Measurements from ENCODE around the gene FKBP8. TPM values are rescaled to one million over a fixed set of nuclear protein-coding genes. Genes with fewer than 3 reads are reported as not detected.

The FKBP8 gene
- total RNA-seq, 1 experiment from 2014 or later: 261 TPM

DNA sequence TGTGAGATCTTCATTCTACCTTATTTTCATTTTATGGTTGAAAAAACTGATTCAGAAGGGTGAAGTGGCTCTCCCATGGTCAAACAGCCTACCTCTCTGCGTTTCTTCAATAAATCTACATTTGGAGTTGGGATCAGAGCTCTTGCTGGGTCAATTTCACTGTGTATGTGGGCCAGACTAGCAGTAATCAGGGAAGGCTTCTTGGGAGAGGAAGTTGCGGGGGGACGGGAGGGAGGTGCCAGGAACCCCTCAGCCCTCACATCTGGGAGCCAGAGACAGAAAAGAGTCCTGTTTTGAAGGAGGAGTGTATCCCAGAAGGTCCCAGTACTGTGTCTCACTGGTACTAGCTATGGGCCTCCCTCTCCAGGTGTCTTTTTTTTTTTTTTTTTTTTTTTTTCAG lies 15.2 kb upstream of the FKBP8 start:
- TF ChIP-seq EZH2 (IDR thresholded peaks at IDR 0.05) (no peak), POLR2AphosphoS5 (IDR thresholded peaks at IDR 0.05; ENCODE audit: low read depth, low read length) (no peak), ELF1 (IDR thresholded peaks at IDR 0.05; ENCODE audit: borderline replicate concordance, low read depth) (no peak), SRF (IDR thresholded peaks at IDR 0.05; ENCODE audit: low read depth) (no peak)
- TF ChIP-seq, protein P1, sequence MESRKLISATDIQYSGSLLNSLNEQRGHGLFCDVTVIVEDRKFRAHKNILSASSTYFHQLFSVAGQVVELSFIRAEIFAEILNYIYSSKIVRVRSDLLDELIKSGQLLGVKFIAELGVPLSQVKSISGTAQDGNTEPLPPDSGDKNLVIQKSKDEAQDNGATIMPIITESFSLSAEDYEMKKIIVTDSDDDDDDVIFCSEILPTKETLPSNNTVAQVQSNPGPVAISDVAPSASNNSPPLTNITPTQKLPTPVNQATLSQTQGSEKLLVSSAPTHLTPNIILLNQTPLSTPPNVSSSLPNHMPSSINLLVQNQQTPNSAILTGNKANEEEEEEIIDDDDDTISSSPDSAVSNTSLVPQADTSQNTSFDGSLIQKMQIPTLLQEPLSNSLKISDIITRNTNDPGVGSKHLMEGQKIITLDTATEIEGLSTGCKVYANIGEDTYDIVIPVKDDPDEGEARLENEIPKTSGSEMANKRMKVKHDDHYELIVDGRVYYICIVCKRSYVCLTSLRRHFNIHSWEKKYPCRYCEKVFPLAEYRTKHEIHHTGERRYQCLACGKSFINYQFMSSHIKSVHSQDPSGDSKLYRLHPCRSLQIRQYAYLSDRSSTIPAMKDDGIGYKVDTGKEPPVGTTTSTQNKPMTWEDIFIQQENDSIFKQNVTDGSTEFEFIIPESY (IDR thresholded peaks at IDR 0.05; ENCODE audit: extremely low read depth, insufficient replicate concordance, low read length): no peak
- TF ChIP-seq, protein P2, sequence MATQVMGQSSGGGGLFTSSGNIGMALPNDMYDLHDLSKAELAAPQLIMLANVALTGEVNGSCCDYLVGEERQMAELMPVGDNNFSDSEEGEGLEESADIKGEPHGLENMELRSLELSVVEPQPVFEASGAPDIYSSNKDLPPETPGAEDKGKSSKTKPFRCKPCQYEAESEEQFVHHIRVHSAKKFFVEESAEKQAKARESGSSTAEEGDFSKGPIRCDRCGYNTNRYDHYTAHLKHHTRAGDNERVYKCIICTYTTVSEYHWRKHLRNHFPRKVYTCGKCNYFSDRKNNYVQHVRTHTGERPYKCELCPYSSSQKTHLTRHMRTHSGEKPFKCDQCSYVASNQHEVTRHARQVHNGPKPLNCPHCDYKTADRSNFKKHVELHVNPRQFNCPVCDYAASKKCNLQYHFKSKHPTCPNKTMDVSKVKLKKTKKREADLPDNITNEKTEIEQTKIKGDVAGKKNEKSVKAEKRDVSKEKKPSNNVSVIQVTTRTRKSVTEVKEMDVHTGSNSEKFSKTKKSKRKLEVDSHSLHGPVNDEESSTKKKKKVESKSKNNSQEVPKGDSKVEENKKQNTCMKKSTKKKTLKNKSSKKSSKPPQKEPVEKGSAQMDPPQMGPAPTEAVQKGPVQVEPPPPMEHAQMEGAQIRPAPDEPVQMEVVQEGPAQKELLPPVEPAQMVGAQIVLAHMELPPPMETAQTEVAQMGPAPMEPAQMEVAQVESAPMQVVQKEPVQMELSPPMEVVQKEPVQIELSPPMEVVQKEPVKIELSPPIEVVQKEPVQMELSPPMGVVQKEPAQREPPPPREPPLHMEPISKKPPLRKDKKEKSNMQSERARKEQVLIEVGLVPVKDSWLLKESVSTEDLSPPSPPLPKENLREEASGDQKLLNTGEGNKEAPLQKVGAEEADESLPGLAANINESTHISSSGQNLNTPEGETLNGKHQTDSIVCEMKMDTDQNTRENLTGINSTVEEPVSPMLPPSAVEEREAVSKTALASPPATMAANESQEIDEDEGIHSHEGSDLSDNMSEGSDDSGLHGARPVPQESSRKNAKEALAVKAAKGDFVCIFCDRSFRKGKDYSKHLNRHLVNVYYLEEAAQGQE (IDR thresholded peaks at IDR 0.05; ENCODE audit: low read depth): no peak
- Histone ChIP-seq H3K9me3 (ENCODE audit: control insufficient read depth in 1 of 2, insufficient read depth in 1 of 2, low read depth in 1 of 2, low read length in 2 of 2) (no peaks in the 10 kb centered on the region), H3K79me2 (ENCODE audit: insufficient read depth, low read length) (peaks cover 56% of the 10 kb centered on the region), H2AFZ (ENCODE audit: low read depth, low read length, poor library complexity, severe bottlenecking) (no peak overlapping the region), H4K20me1 (ENCODE audit: insufficient read depth) (no peaks in the 10 kb centered on the region), H3K4me2 (ENCODE audit: low read length) (peak overlapping the region; percentile 91), H3K27me3 (ENCODE audit: insufficient read depth, low read length) (no peaks in the 10 kb centered on the region), H3K36me3 (ENCODE audit: control insufficient read depth in 1 of 2, insufficient read depth in 2 of 2, low read length in 2 of 2) (peaks cover 6 to 22% of the 10 kb centered on the region in 2 experiments; a peak in 2 of 4 replicates), H3K4me1 (ENCODE audit: control insufficient read depth in 1 of 2, insufficient read depth in 2 of 2, low read length in 2 of 2) (peaks cover 4 to 22% of the 10 kb centered on the region in 2 experiments; a peak in 3 of 4 replicates), H3K9ac (ENCODE audit: low read length) (peak overlapping the region; percentile 94), H3K9me2 (ENCODE audit: insufficient read depth) (no peaks in the 10 kb centered on the region), H3K27ac (ENCODE audit: low read depth, low read length) (peak overlapping the region; percentile 79), H3K4me3 (replicated peaks in 1 of 2; ENCODE audit: low read depth in 1 of 2, low read length in 2 of 2) (peak overlapping the region; percentile 89 to 100)
- BruUV-seq (replicated peaks): no TSS peak
- RAD21 ChIA-PET (ENCODE audit: low non-redundant PET in 1 of 2, low total read pairs in 2 of 2, uncharacterized antibody in 2 of 2, unreplicated experiment in 2 of 2): no interaction called here
- ATAC-seq (no peak), DNase-seq (ENCODE audit: low read depth, low spot score) (no peak)
- CTCF ChIA-PET: interaction anchor here (1.5 kb wide), 1 partner anchor 74 kb away, joined by 3 read pairs; no protein-coding TSS in a partner anchor
- POLR2A ChIA-PET: interaction anchor here (1.4 to 2.4 kb wide), 2 partner anchors 12 to 142 kb away, joined by 5 to 15 read pairs; partner anchors contain the start of gene UBA52
- intact Hi-C loops (cut with micrococcal nuclease): no loop called here
